Activated CD4-positive, alpha-beta memory T cell treated with anti-CD3 and anti-CD28 coated beads for 36 hours (primary cell): ENCODE measurements around the gene TTC36. TPM values are rescaled to one million over a fixed set of nuclear protein-coding genes. Genes with fewer than 3 reads are reported as not detected.

ENCODE experiments used
- CTCF ChIA-PET: fragments of 350-600 bp; sonication (Branson Sonifier 250); formaldehyde crosslinking; loops from one replicate; lab custom pipeline; 2021; ENCODE audit warnings: antibody characterized with exemption, inconsistent platforms; lab: Charles Lee
- POLR2A ChIA-PET: fragments of 350-600 bp; sonication (Branson Sonifier 250); formaldehyde crosslinking; loops from one replicate; lab custom pipeline; 2021; ENCODE audit warnings: antibody characterized with exemption; lab: Charles Lee
- DNase-seq: peaks from one replicate; pipeline ENCODE4 v3.0.0-alpha.2; 2020
- H3K27ac Mint-ChIP-seq: one replicate; pipeline ENCODE4 v1.8.0; 2021; ENCODE audit warnings: mixed read lengths
- H3K27me3 Mint-ChIP-seq: one replicate; pipeline ENCODE4 v1.8.0; 2021; ENCODE audit warnings: mixed read lengths
- H3K36me3 Mint-ChIP-seq: one replicate; pipeline ENCODE4 v1.8.0; 2021; ENCODE audit warnings: mixed read lengths
- H3K4me1 Mint-ChIP-seq: one replicate; pipeline ENCODE4 v1.8.0; 2021; ENCODE audit warnings: low read depth, mixed read lengths
- H3K4me3 Mint-ChIP-seq: one replicate; pipeline ENCODE4 v1.8.0; 2021; ENCODE audit warnings: mild to moderate bottlenecking, mixed read lengths
- H3K9me3 Mint-ChIP-seq: one replicate; pipeline ENCODE4 v1.8.0; 2021; ENCODE audit warnings: mixed read lengths
- intact Hi-C: fragments of 100-400 bp; cut with micrococcal nuclease; formaldehyde crosslinking; loops from one replicate; pipeline ENCODE4 v1.15.1; 2023
- total RNA-seq, 2 experiments: library from RNA; stranded (reverse); gene quantifications; one replicate each; pipeline ENCODE4 v1.2.3, GENCODE V29; 2021

The TTC36 gene
- total RNA-seq, 2 experiments from 2014 or later: not detected

- Mint-ChIP-seq H3K4me1 (peaks cover 2% of the 10 kb centered on the region), H3K36me3 (peaks cover 31% of the 10 kb centered on the region), H3K4me3 (no peak overlapping the region), H3K9me3 (no peaks in the 10 kb centered on the region), H3K27ac (no peak overlapping the region), H3K27me3 (no peaks in the 10 kb centered on the region)
- POLR2A ChIA-PET: interaction anchor here (0.8 kb wide), 1 partner anchor 8 kb away, joined by 3 read pairs; no protein-coding TSS in a partner anchor
- CTCF ChIA-PET: no interaction called here
- intact Hi-C loops: no loop called here
- DNase-seq: no peak
These were observed 4.7 kb upstream of the TTC36 start for GRCh38 chr11:118522571-118523072.

- Mint-ChIP-seq H3K27ac (no peak overlapping the region), H3K4me1 (peaks cover 9% of the 10 kb centered on the region), H3K9me3 (no peaks in the 10 kb centered on the region), H3K36me3 (peaks cover 28% of the 10 kb centered on the region), H3K27me3 (no peaks in the 10 kb centered on the region), H3K4me3 (no peak overlapping the region)
- POLR2A ChIA-PET: no interaction called here
- no peak for DNase-seq
- CTCF ChIA-PET: interaction anchor here (1.3 kb wide), 1 partner anchor 84 kb away, joined by 3 read pairs; no protein-coding TSS in a partner anchor
- intact Hi-C loops: no loop called here
These were observed 2.9 kb upstream of the TTC36 start for GRCh38 chr11:118524356-118524755.

GRCh38 chr11:118524757-118525470 is 2.4 kb upstream of the TTC36 start:
- no peak for DNase-seq
- H3K36me3 Mint-ChIP-seq: peaks cover 26% of the 10 kb centered on the region
- no peak overlapping the region for H3K27ac Mint-ChIP-seq

GRCh38 chr11:118526688-118527087 is 586 bp upstream of the TTC36 start:
- POLR2A ChIA-PET: interaction anchor here (0.6 kb wide), 1 partner anchor 162 kb away, joined by 3 read pairs; no protein-coding TSS in a partner anchor
- Mint-ChIP-seq H3K4me1 (peaks cover 24% of the 10 kb centered on the region), H3K27ac (no peak overlapping the region), H3K36me3 (peaks cover 10% of the 10 kb centered on the region), H3K27me3 (no peaks in the 10 kb centered on the region), H3K9me3 (no peaks in the 10 kb centered on the region), H3K4me3 (no peak overlapping the region)
- no peak for DNase-seq
- intact Hi-C loops: no loop called here
- CTCF ChIA-PET: interaction anchor here (1.3 kb wide), 1 partner anchor 14 kb away, joined by 3 read pairs; no protein-coding TSS in a partner anchor

More at GRCh38 chr11:118524757-118525470, 2.4 kb upstream of the TTC36 start:
- CTCF ChIA-PET: interaction anchor here (1.3 kb wide), 1 partner anchor 84 kb away, joined by 3 read pairs; no protein-coding TSS in a partner anchor
- Mint-ChIP-seq H3K4me1 (peaks cover 15% of the 10 kb centered on the region), H3K4me3 (no peak overlapping the region), H3K27me3 (no peaks in the 10 kb centered on the region), H3K9me3 (no peaks in the 10 kb centered on the region)
- intact Hi-C loops: no loop called here
- POLR2A ChIA-PET: no interaction called here

- no peak overlapping the region for H3K4me3 Mint-ChIP-seq
- POLR2A ChIA-PET: interaction anchor here (1.1 kb wide), 1 partner anchor 72 kb away, joined by 3 read pairs; no protein-coding TSS in a partner anchor
- no peak overlapping the region for H3K27ac Mint-ChIP-seq
- no peaks in the 10 kb centered on the region for H3K9me3 Mint-ChIP-seq
- CTCF ChIA-PET: interaction anchor here (1.3 kb wide), 1 partner anchor 40 kb away, joined by 3 read pairs; no protein-coding TSS in a partner anchor
- peaks cover 1% of the 10 kb centered on the region for H3K36me3 Mint-ChIP-seq
- no peak for DNase-seq
- H3K27me3 Mint-ChIP-seq: no peaks in the 10 kb centered on the region
- H3K4me1 Mint-ChIP-seq: peaks cover 28% of the 10 kb centered on the region
- intact Hi-C loops: no loop called here
These were observed 1.2 kb downstream of the TTC36 start for GRCh38 chr11:118528511-118528910.

- H3K4me1 Mint-ChIP-seq: peaks cover 28% of the 10 kb centered on the region
- no peaks in the 10 kb centered on the region for H3K27me3 Mint-ChIP-seq
- no peak overlapping the region for H3K27ac Mint-ChIP-seq
- intact Hi-C loops: loop anchor here (2.0 kb wide), 1 partner anchor 43 kb away; the partner anchor contains the start of gene ARCN1
- H3K4me3 Mint-ChIP-seq: peak overlapping the region; percentile 92
- no peaks in the 10 kb centered on the region for H3K36me3 Mint-ChIP-seq
- H3K9me3 Mint-ChIP-seq: no peaks in the 10 kb centered on the region
- CTCF ChIA-PET: interaction anchor here (1.0 to 1.5 kb wide), 3 partner anchors 12 to 234 kb away, joined by 3 to 6 read pairs (median 3); partner anchors contain the start of gene ATP5MG
- DNase-seq: no peak
- POLR2A ChIA-PET: no interaction called here
These were observed 2.4 kb downstream of the TTC36 start for GRCh38 chr11:118529584-118530175.

- POLR2A ChIA-PET: interaction anchor here (0.6 to 1.0 kb wide), 2 partner anchors 8 to 91 kb away, joined by 3 read pairs; no protein-coding TSS in a partner anchor
- peak overlapping the region; percentile 32 for H3K27ac Mint-ChIP-seq
- H3K36me3 Mint-ChIP-seq: no peaks in the 10 kb centered on the region
- intact Hi-C loops: loop anchor here (2.0 kb wide), 1 partner anchor 43 kb away; the partner anchor contains the start of gene ARCN1
- CTCF ChIA-PET: interaction anchor here (1.0 to 1.5 kb wide), 3 partner anchors 12 to 235 kb away, joined by 3 to 6 read pairs (median 3); partner anchors contain the start of gene ATP5MG
- no peak for DNase-seq
- H3K4me3 Mint-ChIP-seq: peak overlapping the region; percentile 92
- no peaks in the 10 kb centered on the region for H3K9me3 Mint-ChIP-seq
- H3K4me1 Mint-ChIP-seq: peaks cover 28% of the 10 kb centered on the region
- no peaks in the 10 kb centered on the region for H3K27me3 Mint-ChIP-seq
These were observed 3.0 kb downstream of the TTC36 start for GRCh38 chr11:118530180-118530682.

- H3K9me3 Mint-ChIP-seq: no peaks in the 10 kb centered on the region
- H3K4me3 Mint-ChIP-seq: peak within 1 kb of the TSS; percentile 92
- ChIA-PET CTCF (interaction anchor here (1.0 to 1.5 kb wide), 3 partner anchors 13 to 235 kb away, joined by 3 to 6 read pairs (median 3); partner anchors contain the start of gene ATP5MG), POLR2A (interaction anchor here (0.6 to 1.0 kb wide), 2 partner anchors 9 to 91 kb away, joined by 3 read pairs; no protein-coding TSS in a partner anchor)
- peaks cover 28% of the 10 kb centered on the region for H3K4me1 Mint-ChIP-seq
- no peaks in the 10 kb centered on the region for H3K36me3 Mint-ChIP-seq
- intact Hi-C loops: loop anchor here (2.0 kb wide), 1 partner anchor 42 kb away; the partner anchor contains the start of gene ARCN1
- no peaks in the 10 kb centered on the region for H3K27me3 Mint-ChIP-seq
- DNase-seq: peak; percentile 84
- peak within 1 kb of the TSS; percentile 74 for H3K27ac Mint-ChIP-seq
These were observed 3.7 kb downstream of the TTC36 start, which contains the start of gene TMEM25 for GRCh38 chr11:118530683-118531596. Gene TMEM25 (plus strand): TSS chr11:118531192. CDS start chr11:118531802, 610 bp downstream.

GRCh38 chr11:118531597-118532084 is 4.4 kb downstream of the TTC36 start:
- intact Hi-C loops: loop anchor here (2.0 kb wide), 1 partner anchor 41 kb away; the partner anchor contains the start of gene ARCN1
- POLR2A ChIA-PET: no interaction called here

GRCh38 chr11:118532091-118532490 is 4.8 kb downstream of the TTC36 start:
- POLR2A ChIA-PET: no interaction called here
- intact Hi-C loops: no loop called here
- CTCF ChIA-PET: no interaction called here
- H3K4me1 Mint-ChIP-seq: peaks cover 28% of the 10 kb centered on the region
- no peaks in the 10 kb centered on the region for H3K36me3 Mint-ChIP-seq
- H3K9me3 Mint-ChIP-seq: no peaks in the 10 kb centered on the region
- H3K27ac Mint-ChIP-seq: no peak overlapping the region
- H3K27me3 Mint-ChIP-seq: no peaks in the 10 kb centered on the region
- DNase-seq: no peak
- H3K4me3 Mint-ChIP-seq: peak overlapping the region; percentile 92

More at GRCh38 chr11:118531597-118532084, 4.4 kb downstream of the TTC36 start:
- H3K4me1 Mint-ChIP-seq: peaks cover 28% of the 10 kb centered on the region
- H3K27me3 Mint-ChIP-seq: no peaks in the 10 kb centered on the region
- H3K9me3 Mint-ChIP-seq: no peaks in the 10 kb centered on the region
- H3K36me3 Mint-ChIP-seq: no peaks in the 10 kb centered on the region
- H3K4me3 Mint-ChIP-seq: peak overlapping the region; percentile 92
- peak overlapping the region; percentile 74 for H3K27ac Mint-ChIP-seq
- CTCF ChIA-PET: no interaction called here
- DNase-seq: no peak
